ENCODE data around the gene TSC2.

DNA sequence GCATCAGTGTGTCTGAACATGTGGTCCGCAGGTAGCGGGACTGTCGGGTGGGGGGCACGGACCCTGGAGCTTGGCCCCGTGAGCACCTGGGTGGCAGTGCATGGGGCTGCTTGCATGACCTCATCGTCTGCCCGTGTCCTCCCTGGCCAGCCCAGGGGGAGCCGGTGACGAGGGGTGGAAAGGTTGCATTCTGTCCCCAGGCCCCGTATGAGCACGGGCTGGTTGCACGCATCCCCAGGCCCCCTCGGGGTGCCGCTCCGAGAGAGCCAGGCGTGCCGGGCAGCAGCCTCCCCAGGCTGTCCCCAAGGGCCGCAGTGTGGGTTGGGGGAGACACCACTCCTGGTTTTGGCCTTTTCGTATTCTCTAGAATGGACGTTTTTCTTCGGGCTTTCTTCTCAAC is 29.9 kb downstream of the TSC2 start:
- TF ChIP-seq POLR2AphosphoS5 (IDR thresholded peaks at IDR 0.05; ENCODE audit: insufficient read depth, low read depth, low read length) = no peak
- TF ChIP-seq, protein P1, sequence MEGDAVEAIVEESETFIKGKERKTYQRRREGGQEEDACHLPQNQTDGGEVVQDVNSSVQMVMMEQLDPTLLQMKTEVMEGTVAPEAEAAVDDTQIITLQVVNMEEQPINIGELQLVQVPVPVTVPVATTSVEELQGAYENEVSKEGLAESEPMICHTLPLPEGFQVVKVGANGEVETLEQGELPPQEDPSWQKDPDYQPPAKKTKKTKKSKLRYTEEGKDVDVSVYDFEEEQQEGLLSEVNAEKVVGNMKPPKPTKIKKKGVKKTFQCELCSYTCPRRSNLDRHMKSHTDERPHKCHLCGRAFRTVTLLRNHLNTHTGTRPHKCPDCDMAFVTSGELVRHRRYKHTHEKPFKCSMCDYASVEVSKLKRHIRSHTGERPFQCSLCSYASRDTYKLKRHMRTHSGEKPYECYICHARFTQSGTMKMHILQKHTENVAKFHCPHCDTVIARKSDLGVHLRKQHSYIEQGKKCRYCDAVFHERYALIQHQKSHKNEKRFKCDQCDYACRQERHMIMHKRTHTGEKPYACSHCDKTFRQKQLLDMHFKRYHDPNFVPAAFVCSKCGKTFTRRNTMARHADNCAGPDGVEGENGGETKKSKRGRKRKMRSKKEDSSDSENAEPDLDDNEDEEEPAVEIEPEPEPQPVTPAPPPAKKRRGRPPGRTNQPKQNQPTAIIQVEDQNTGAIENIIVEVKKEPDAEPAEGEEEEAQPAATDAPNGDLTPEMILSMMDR (IDR thresholded peaks at IDR 0.05; ENCODE audit: extremely low read depth in 1 of 2, insufficient read depth in 1 of 2, low read depth in 1 of 2, low read length in 2 of 2) = no peak
- no peak for TF ChIP-seq EZH2 (IDR thresholded peaks at IDR 0.05; ENCODE audit: borderline replicate concordance, low read depth, low read length, severe bottlenecking)
- no peak for TF ChIP-seq POLR2A (IDR thresholded peaks at IDR 0.05; ENCODE audit: low read depth, low read length)
- no peak for TF ChIP-seq FOS (IDR thresholded peaks at IDR 0.05; ENCODE audit: borderline replicate concordance, insufficient read depth, low read length)
- TF ChIP-seq, protein P2, sequence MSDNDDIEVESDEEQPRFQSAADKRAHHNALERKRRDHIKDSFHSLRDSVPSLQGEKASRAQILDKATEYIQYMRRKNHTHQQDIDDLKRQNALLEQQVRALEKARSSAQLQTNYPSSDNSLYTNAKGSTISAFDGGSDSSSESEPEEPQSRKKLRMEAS (IDR thresholded peaks at IDR 0.05; ENCODE audit: insufficient read depth, insufficient read length) = no peak

All from endothelial cell of umbilical vein (primary cell).